ENCODE measurements around the gene IL6ST.

IL6ST gene

GRCh38 chr5:55900776-55901175 is 94.0 kb downstream of the IL6ST start:
- H3K4me3 ChIP-seq (ENCODE audit: low read depth, low read length): no peak overlapping the region
- TF ChIP-seq CTCF (IDR thresholded peaks at IDR 0.05; ENCODE audit: borderline replicate concordance, insufficient read depth, low read depth, low read length): no peak

- H3K4me3 ChIP-seq (ENCODE audit: low read depth, low read length): no peak overlapping the region
- no peak for TF ChIP-seq CTCF (IDR thresholded peaks at IDR 0.05; ENCODE audit: borderline replicate concordance, insufficient read depth, low read depth, low read length)
These were observed 94.7 kb downstream of the IL6ST start for GRCh38 chr5:55900068-55900467.

GRCh38 chr5:55899344-55899743 is 95.4 kb downstream of the IL6ST start:
- H3K4me3 ChIP-seq (ENCODE audit: low read depth, low read length): no peak overlapping the region
- TF ChIP-seq CTCF (IDR thresholded peaks at IDR 0.05; ENCODE audit: borderline replicate concordance, insufficient read depth, low read depth, low read length): no peak

GRCh38 chr5:55897905-55898304 is 96.9 kb downstream of the IL6ST start:
- H3K4me3 ChIP-seq (ENCODE audit: low read depth, low read length): no peak overlapping the region
- no peak for TF ChIP-seq CTCF (IDR thresholded peaks at IDR 0.05; ENCODE audit: borderline replicate concordance, insufficient read depth, low read depth, low read length)

GRCh38 chr5:55897206-55897894 is 97.4 kb downstream of the IL6ST start:
- no peak overlapping the region for H3K4me3 ChIP-seq (ENCODE audit: low read depth, low read length)
- no peak for TF ChIP-seq CTCF (IDR thresholded peaks at IDR 0.05; ENCODE audit: borderline replicate concordance, insufficient read depth, low read depth, low read length)

GRCh38 chr5:55896663-55897062 is 98.1 kb downstream of the IL6ST start:
- H3K4me3 ChIP-seq (ENCODE audit: low read depth, low read length): no peak overlapping the region
- no peak for TF ChIP-seq CTCF (IDR thresholded peaks at IDR 0.05; ENCODE audit: borderline replicate concordance, insufficient read depth, low read depth, low read length)

GRCh38 chr5:55896238-55896637 is 98.5 kb downstream of the IL6ST start:
- H3K4me3 ChIP-seq (ENCODE audit: low read depth, low read length): no peak overlapping the region
- no peak for TF ChIP-seq CTCF (IDR thresholded peaks at IDR 0.05; ENCODE audit: borderline replicate concordance, insufficient read depth, low read depth, low read length)

Data from GM12875 (cell line).